Airway epithelial cell (primary cell): ENCODE results near the gene DMRTC1. TPM values are rescaled to one million over a fixed set of nuclear protein-coding genes. Genes with fewer than 3 reads are reported as not detected.

Experiments used
- total RNA-seq: library from RNA; depleted of rRNA; stranded (reverse); fragments of >200 nt; gene quantifications from 2 replicates; pipeline ENCODE4 v1.2.3, GENCODE V29; 2015

DMRTC1 gene, protein sequence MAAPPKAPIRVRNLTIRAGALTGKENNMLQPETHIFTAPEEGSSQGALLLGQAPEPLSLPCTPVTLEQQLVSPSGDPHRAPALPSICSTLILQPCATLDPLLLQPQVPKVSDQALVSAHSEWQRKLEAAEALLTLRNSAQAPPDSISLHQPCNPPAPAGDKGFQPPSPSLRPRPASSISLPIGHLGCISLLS
- not detected in 2 replicates for total RNA-seq

GRCh38 chrX:72943819-72944169 is at the start of gene DMRTC1:
Gene DMRTC1, minus strand, starts transcription at chrX:72943837. Its CDS starts 68,143 bp downstream, at chrX:72875694.

DNA sequence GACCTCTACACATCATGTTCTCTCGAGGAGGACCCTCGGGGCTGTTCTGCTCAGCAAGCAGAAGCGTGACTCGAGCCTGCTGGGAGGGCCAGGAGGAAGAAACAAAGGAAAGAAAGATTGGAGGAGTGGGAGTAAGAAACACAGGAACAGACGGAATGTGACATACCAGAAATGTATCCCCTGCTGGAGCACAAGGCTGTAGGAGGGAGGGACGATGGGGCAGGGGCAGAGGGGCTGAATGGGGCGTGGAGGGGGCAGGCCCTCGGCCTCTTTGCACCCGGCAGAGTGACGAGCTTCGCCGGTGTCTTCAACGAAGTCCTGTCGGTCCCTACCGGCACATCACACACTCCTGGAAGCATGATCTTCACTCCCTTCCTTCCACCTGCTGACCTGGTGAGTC is 5.7 kb downstream of the DMRTC1 start, which contains the start of gene FAM236A:
FAM236A (plus strand) TSS at position 301 of the 400 bp plus-strand sequence; CDS start at position 358, 57 bp downstream.

GRCh38 chrX:72912315-72912714 is 31.3 kb downstream of the DMRTC1 start, which contains the start of gene FAM236C:
Gene FAM236C, plus strand, starts transcription at chrX:72912615. Its CDS starts 100 bp downstream, at chrX:72912715.

Other genes starting within 250 kb of the DMRTC1 start
- 8.7 and 11.1 TPM in 2 replicates for gene PHKA1, start 229.5 kb downstream of the DMRTC1 start, total RNA-seq
- gene DMRTC1B, start 166.9 kb downstream of the DMRTC1 start, total RNA-seq, result not detected in 2 replicates
- not detected in 2 replicates for gene FAM236B, start 161.2 kb downstream of the DMRTC1 start, total RNA-seq
- not detected in 2 replicates for gene FAM236D, start 135.6 kb downstream of the DMRTC1 start, total RNA-seq
- gene FAM236C, start 31.2 kb downstream of the DMRTC1 start, total RNA-seq, result not detected in 2 replicates
- gene FAM236A, start 5.6 kb downstream of the DMRTC1 start, total RNA-seq, result not detected in 2 replicates
- gene PABPC1L2B, start 59.1 kb upstream of the DMRTC1 start, total RNA-seq, result not detected in 2 replicates
- not detected in 2 replicates for gene PABPC1L2A, start 135.7 kb upstream of the DMRTC1 start, total RNA-seq